Osteoblast (primary cell): Measurements from ENCODE around the gene RNGTT. TPM values are rescaled to one million over a fixed set of nuclear protein-coding genes. Genes with fewer than 3 reads are reported as not detected.

ENCODE experiments used
- DNase-seq: peaks from one replicate; pipeline ENCODE4 v3.0.0; 2011; ENCODE audit warnings: low spot score, mixed read lengths; ENCODE audit not compliant: insufficient read length; ENCODE audit errors: missing footprints
- H2AFZ ChIP-seq: 2 replicates; pipeline ENCODE4 v1.6.0; 2011; ENCODE audit warnings: mild to moderate bottlenecking, low read length
- H3K27ac ChIP-seq: 2 replicates; pipeline ENCODE4 v1.5.1; 2011; ENCODE audit warnings: mild to moderate bottlenecking, low read depth, low read length, moderate library complexity
- H3K27me3 ChIP-seq: 2 replicates; pipeline ENCODE4 v1.6.0; 2012; ENCODE audit warnings: mild to moderate bottlenecking, control low read depth, inconsistent platforms, low read length, moderate library complexity; ENCODE audit not compliant: insufficient read depth
- H3K36me3 ChIP-seq: 2 replicates; pipeline ENCODE4 v1.5.1; 2011; ENCODE audit warnings: mild to moderate bottlenecking, low read length, control low read depth, moderate library complexity; ENCODE audit not compliant: insufficient read depth
- H3K4me1 ChIP-seq: 2 replicates; pipeline ENCODE4 v1.5.1; 2011; ENCODE audit warnings: mild to moderate bottlenecking, low read length, control low read depth, moderate library complexity; ENCODE audit not compliant: insufficient read depth
- H3K4me2 ChIP-seq: 2 replicates; pipeline ENCODE4 v1.6.0; 2011; ENCODE audit warnings: mild to moderate bottlenecking, low read length; ENCODE audit not compliant: insufficient read depth
- H3K4me3 ChIP-seq: fragments of 200-600 bp; sonication (generic); 3 replicates; pipeline ENCODE4 v1.5.1; 2012; ENCODE audit warnings: mild to moderate bottlenecking, low read length, inconsistent platforms; ENCODE audit not compliant: insufficient read depth
- H3K79me2 ChIP-seq: 2 replicates; pipeline ENCODE4 v1.6.0; 2012; ENCODE audit warnings: mild to moderate bottlenecking, low read length, control low read depth, inconsistent platforms; ENCODE audit not compliant: insufficient read depth
- H3K9me3 ChIP-seq: 2 replicates; pipeline ENCODE4 v1.5.1; 2011; ENCODE audit warnings: low read depth, low read length, control low read depth
- H4K20me1 ChIP-seq: 2 replicates; pipeline ENCODE4 v1.6.0; 2012; ENCODE audit warnings: mild to moderate bottlenecking, low read length, control low read depth; ENCODE audit not compliant: insufficient read depth
- CTCF ChIP-seq: IDR thresholded peaks from 2 replicates; pipeline ENCODE4 v1.5.1; 2011; ENCODE audit warnings: mild to moderate bottlenecking, low read depth, low read length, moderate library complexity; ENCODE audit errors: extremely low read depth
- total RNA-seq: library from RNA; depleted of rRNA; stranded (reverse); fragments of >200 nt; gene quantifications from 2 replicates; pipeline ENCODE4 v1.2.3, GENCODE V29; 2012

The RNGTT gene
- 19.2 and 20.3 TPM in 2 replicates for total RNA-seq

- peaks cover 3% of the 10 kb centered on the region for H4K20me1 ChIP-seq
- DNase-seq = peak; percentile 97
- peaks cover 48% of the 10 kb centered on the region for H3K79me2 ChIP-seq
- H2AFZ ChIP-seq = peak within 1 kb of the TSS; percentile 100
- TF ChIP-seq CTCF = no peak
- peak within 1 kb of the TSS; percentile 100 for H3K4me2 ChIP-seq
- H3K27me3 ChIP-seq = no peaks in the 10 kb centered on the region
- no peaks in the 10 kb centered on the region for H3K9me3 ChIP-seq
- H3K27ac ChIP-seq = peak within 1 kb of the TSS; percentile 87
- no peaks in the 10 kb centered on the region for H3K36me3 ChIP-seq
- peaks cover 7% of the 10 kb centered on the region for H3K4me1 ChIP-seq
- peak within 1 kb of the TSS; percentile 100 for H3K4me3 ChIP-seq
Observed at GRCh38 chr6:88963139-88964090, at the start of gene RNGTT. Gene RNGTT, minus strand, starts transcription at chr6:88963618. Its CDS starts 209 bp downstream, at chr6:88963409.

DNA sequence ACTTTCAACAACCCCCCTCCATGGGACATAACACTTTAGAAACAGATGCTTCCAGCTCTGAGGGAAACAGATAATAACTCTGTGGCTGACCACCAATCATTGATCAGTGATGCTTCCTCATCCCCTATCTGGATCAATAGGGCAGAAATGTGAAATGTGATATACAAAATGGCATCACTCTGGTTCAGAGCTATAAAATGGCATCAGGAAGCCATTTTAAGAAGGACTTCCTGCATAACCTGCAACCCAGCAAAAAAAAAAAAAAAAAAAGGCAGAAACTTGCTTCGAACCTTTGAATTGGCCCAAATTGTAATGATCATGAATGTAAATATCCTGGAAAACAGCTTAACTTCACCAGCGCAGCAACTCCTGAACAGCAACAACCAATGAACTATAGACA is 48.0 kb upstream of the RNGTT start:
- no peak overlapping the region for H2AFZ ChIP-seq
- H3K4me1 ChIP-seq = no peaks in the 10 kb centered on the region
- no peaks in the 10 kb centered on the region for H3K36me3 ChIP-seq
- H3K4me2 ChIP-seq = no peak overlapping the region
- H3K9me3 ChIP-seq = no peaks in the 10 kb centered on the region
- H3K79me2 ChIP-seq = no peaks in the 10 kb centered on the region
- no peak for TF ChIP-seq CTCF
- H3K27me3 ChIP-seq = peaks cover 5% of the 10 kb centered on the region
- H3K27ac ChIP-seq = no peak overlapping the region
- no peaks in the 10 kb centered on the region for H4K20me1 ChIP-seq
- no peak for DNase-seq
- H3K4me3 ChIP-seq = no peak overlapping the region

- H3K27me3 ChIP-seq = peaks cover 5% of the 10 kb centered on the region
Observed at GRCh38 chr6:89010825-89011224, 47.4 kb upstream of the RNGTT start.

More at GRCh38 chr6:89010825-89011224, 47.4 kb upstream of the RNGTT start:
- H3K4me3 ChIP-seq = no peak overlapping the region
- no peak overlapping the region for H3K4me2 ChIP-seq
- H3K4me1 ChIP-seq = no peaks in the 10 kb centered on the region
- no peaks in the 10 kb centered on the region for H3K36me3 ChIP-seq
- H2AFZ ChIP-seq = no peak overlapping the region
- no peak for DNase-seq
- H3K79me2 ChIP-seq = no peaks in the 10 kb centered on the region
- no peak for TF ChIP-seq CTCF
- no peaks in the 10 kb centered on the region for H3K9me3 ChIP-seq
- H3K27ac ChIP-seq = no peak overlapping the region
- no peaks in the 10 kb centered on the region for H4K20me1 ChIP-seq
